GM12865 (cell line): Measurements from ENCODE around the gene TEX264.

Experiments used
- DNase-seq: peaks from one replicate; pipeline ENCODE4 v3.0.0; 2010; ENCODE audit warnings: low read depth
- H3K4me3 ChIP-seq: 2 replicates; pipeline ENCODE4 v1.5.1; 2011; ENCODE audit warnings: mild to moderate bottlenecking, low read depth, low read length, control low read depth
- CTCF ChIP-seq: IDR thresholded peaks from 2 replicates; pipeline ENCODE4 v1.5.1; 2011; ENCODE audit warnings: low read length, control low read depth, low read depth, inconsistent platforms; ENCODE audit not compliant: insufficient read depth; ENCODE audit errors: missing control alignments

Gene TEX264

DNA sequence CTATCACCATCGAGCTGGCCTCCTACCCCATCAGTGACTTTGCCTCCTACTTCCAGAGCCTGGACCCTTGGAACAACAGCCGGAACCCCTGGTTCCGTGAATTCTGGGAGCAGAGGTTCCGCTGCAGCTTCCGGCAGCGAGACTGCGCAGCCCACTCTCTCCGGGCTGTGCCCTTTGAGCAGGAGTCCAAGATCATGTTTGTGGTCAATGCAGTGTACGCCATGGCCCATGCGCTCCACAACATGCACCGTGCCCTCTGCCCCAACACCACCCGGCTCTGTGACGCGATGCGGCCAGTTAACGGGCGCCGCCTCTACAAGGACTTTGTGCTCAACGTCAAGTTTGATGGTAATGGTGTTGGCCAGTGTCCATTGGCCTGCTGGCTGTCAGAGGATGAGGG, 41.9 kb downstream of the TEX264 start:
- no peak for TF ChIP-seq CTCF
- no peak for DNase-seq
- no peak overlapping the region for H3K4me3 ChIP-seq

DNA sequence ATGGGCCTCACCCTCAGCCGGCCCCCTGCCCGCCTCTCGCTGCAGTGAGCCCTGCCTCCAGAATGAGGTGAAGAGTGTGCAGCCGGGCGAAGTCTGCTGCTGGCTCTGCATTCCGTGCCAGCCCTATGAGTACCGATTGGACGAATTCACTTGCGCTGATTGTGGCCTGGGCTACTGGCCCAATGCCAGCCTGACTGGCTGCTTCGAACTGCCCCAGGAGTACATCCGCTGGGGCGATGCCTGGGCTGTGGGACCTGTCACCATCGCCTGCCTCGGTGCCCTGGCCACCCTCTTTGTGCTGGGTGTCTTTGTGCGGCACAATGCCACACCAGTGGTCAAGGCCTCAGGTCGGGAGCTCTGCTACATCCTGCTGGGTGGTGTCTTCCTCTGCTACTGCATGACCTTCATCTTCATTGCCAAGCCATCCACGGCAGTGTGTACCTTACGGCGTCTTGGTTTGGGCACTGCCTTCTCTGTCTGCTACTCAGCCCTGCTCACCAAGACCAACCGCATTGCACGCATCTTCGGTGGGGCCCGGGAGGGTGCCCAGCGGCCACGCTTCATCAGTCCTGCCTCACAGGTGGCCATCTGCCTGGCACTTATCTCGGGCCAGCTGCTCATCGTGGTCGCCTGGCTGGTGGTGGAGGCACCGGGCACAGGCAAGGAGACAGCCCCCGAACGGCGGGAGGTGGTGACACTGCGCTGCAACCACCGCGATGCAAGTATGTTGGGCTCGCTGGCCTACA, 44.4 kb downstream of the TEX264 start:
- TF ChIP-seq CTCF = no peak
- no peak for DNase-seq
- no peak overlapping the region for H3K4me3 ChIP-seq

- no peak for DNase-seq
- TF ChIP-seq CTCF = no peak
These were observed 44.9 kb downstream of the TEX264 start for GRCh38 chr3:51715977-51716294.

DNA sequence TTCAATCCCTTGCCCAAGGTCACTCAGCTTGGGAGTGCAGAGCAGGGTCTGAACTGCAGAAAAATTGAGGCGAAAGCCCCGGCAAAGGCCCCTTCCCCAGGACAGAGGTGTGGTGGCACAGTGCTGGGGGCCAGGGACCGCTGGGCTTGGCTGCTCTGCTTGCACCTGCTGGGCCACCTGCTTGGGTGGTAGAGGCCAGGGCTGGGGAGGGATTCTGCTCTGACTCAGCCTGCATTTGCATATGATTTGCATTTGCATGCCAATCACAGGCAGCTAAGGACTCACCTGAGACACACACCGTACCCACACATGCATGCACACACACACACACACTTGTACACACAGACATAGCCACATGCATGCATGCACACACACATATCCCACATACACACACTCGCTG, 45.8 kb downstream of the TEX264 start:
- no peak for DNase-seq
- no peak overlapping the region for H3K4me3 ChIP-seq
- TF ChIP-seq CTCF = no peak

More at GRCh38 chr3:51715977-51716294, 44.9 kb downstream of the TEX264 start:
- no peak overlapping the region for H3K4me3 ChIP-seq

DNA sequence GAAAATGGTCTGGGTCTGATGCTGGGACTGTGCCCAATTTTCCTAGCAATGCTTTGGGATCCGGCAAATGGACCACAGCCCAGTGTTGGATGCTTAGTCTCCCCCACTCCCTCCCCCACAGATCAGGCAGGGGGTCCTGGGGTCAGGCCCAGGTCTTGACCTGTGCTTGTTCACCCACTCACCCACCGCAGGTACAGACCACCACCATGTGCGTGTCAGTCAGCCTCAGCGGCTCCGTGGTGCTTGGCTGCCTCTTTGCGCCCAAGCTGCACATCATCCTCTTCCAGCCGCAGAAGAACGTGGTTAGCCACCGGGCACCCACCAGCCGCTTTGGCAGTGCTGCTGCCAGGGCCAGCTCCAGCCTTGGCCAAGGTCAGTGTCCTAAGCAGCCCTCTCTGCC, 46.4 kb downstream of the TEX264 start:
- H3K4me3 ChIP-seq = no peak overlapping the region

GRCh38 chr3:51717947-51718346, 46.9 kb downstream of the TEX264 start:
- H3K4me3 ChIP-seq = no peak overlapping the region
- DNase-seq = no peak
- no peak for TF ChIP-seq CTCF

More for the DNA sequence above, 46.4 kb downstream of the TEX264 start:
- no peak for TF ChIP-seq CTCF
- no peak for DNase-seq
